MCF 10A (cell line): ENCODE results near the gene ZDHHC4. TPM values are rescaled to one million over a fixed set of nuclear protein-coding genes. Genes with fewer than 3 reads are reported as not detected.
"Not testable (repeated sequence)": the region's sequence is repeated elsewhere in the genome, so short reads cannot be mapped to it uniquely, and the experiment has no call there.

Experiments
- BruUV-seq: library from RNA; stranded (reverse); fragments of 400-500 nt; replicated peaks from 2 replicates; lab custom pipeline; 2021; lab: Mats Ljungman, UMichigan
- CTCF ChIA-PET: fragments of 300-600 bp; sonication (Branson Sonifier 250); formaldehyde crosslinking; extraction: SDS; loops from one replicate; lab custom pipeline; 2021; ENCODE audit warnings: antibody characterized with exemption, inconsistent platforms; lab: Yijun Ruan, JAX
- POLR2A ChIA-PET: fragments of 300-600, 350-650 bp; sonication (Branson Sonifier 250); formaldehyde crosslinking; extraction: SDS; loops from one replicate; lab custom pipeline; 2020; ENCODE audit warnings: antibody characterized with exemption, inconsistent platforms; lab: Yijun Ruan, JAX
- DNase-seq: peaks from one replicate; pipeline ENCODE4 v3.0.0-alpha.2; 2018; ENCODE audit not compliant: unreplicated experiment
- H3K27ac Mint-ChIP-seq: one replicate; pipeline ENCODE4 v1.8.0; 2022; ENCODE audit warnings: mild to moderate bottlenecking, low read depth, mixed read lengths; ENCODE audit not compliant: unreplicated experiment
- H3K27me3 Mint-ChIP-seq: one replicate; pipeline ENCODE4 v1.8.0; 2022; ENCODE audit warnings: mixed read lengths; ENCODE audit not compliant: insufficient read depth, unreplicated experiment
- H3K36me3 Mint-ChIP-seq: one replicate; pipeline ENCODE4 v1.8.0; 2022; ENCODE audit warnings: mild to moderate bottlenecking, moderate library complexity, mixed read lengths; ENCODE audit not compliant: insufficient read depth, unreplicated experiment
- H3K4me1 Mint-ChIP-seq: one replicate; pipeline ENCODE4 v1.8.0; 2022; ENCODE audit warnings: mixed read lengths; ENCODE audit not compliant: insufficient read depth, unreplicated experiment
- H3K4me3 Mint-ChIP-seq: one replicate; pipeline ENCODE4 v1.8.0; 2022; ENCODE audit warnings: mild to moderate bottlenecking, moderate library complexity, mixed read lengths; ENCODE audit not compliant: unreplicated experiment
- H3K9me3 Mint-ChIP-seq: one replicate; pipeline ENCODE4 v1.8.0; 2022; ENCODE audit warnings: mixed read lengths; ENCODE audit not compliant: unreplicated experiment
- CTCF ChIP-seq: fragments of 200-600 bp; IDR thresholded peaks from one replicate; pipeline ENCODE4 v1.8.0; 2022; ENCODE audit warnings: antibody characterized with exemption, mild to moderate bottlenecking; ENCODE audit not compliant: unreplicated experiment
- intact Hi-C: fragments of 100-400 bp; cut with micrococcal nuclease; formaldehyde crosslinking; loops from 2 replicates; pipeline ENCODE4 v1.14.1; 2022
- total RNA-seq: library from RNA; stranded (reverse); gene quantifications from 2 replicates; pipeline ENCODE4 v1.2.3, GENCODE V29; 2022

Gene ZDHHC4
- total RNA-seq, 1 experiment from 2014 or later = 45.6 TPM

- CTCF ChIA-PET = no interaction called here
- BruUV-seq = no TSS peak
- H3K4me3 Mint-ChIP-seq = no peak overlapping the region
- H3K27ac Mint-ChIP-seq = no peak overlapping the region
- POLR2A ChIA-PET = no interaction called here
- intact Hi-C loops = no loop called here
- DNase-seq = no peak
- peaks cover 5% of the 10 kb centered on the region for H3K36me3 Mint-ChIP-seq
- no peaks in the 10 kb centered on the region for H3K9me3 Mint-ChIP-seq
- no peaks in the 10 kb centered on the region for H3K4me1 Mint-ChIP-seq
- no peaks in the 10 kb centered on the region for H3K27me3 Mint-ChIP-seq
- TF ChIP-seq CTCF = no peak
Observed at GRCh38 chr7:6630007-6630849, 53.0 kb downstream of the ZDHHC4 start.

DNA sequence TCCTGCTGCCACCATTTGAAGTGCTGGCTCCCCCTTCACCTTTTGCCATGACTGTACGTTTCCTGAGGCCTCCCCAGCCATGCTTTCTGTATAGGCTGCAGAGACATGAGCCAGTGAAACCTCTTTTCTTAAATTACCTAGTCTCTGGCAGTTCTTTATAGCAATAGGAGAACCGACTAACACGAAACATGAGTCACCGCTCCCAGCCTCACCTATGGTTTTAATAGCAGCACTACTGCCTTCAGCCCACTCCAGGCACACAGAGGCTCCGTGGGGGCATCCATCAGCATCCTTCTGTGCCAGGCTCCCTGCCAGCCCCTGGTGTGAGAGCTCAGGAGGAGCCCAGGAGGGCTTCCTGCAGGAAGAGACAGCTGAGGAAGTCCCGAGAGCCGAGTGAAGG, 54.4 kb downstream of the ZDHHC4 start:
- Mint-ChIP-seq H3K27me3 (no peaks in the 10 kb centered on the region), H3K36me3 (peaks cover 5% of the 10 kb centered on the region), H3K4me3 (no peak overlapping the region), H3K9me3 (no peaks in the 10 kb centered on the region), H3K4me1 (no peaks in the 10 kb centered on the region), H3K27ac (no peak overlapping the region)
- intact Hi-C loops = no loop called here
- no peak for TF ChIP-seq CTCF
- ChIA-PET CTCF (no interaction called here), POLR2A (no interaction called here)
- no peak for DNase-seq
- BruUV-seq = no TSS peak

GRCh38 chr7:6634021-6634420, 56.8 kb downstream of the ZDHHC4 start:
- CTCF ChIA-PET = no interaction called here
- H3K27ac Mint-ChIP-seq = no peak overlapping the region
- BruUV-seq = no TSS peak

GRCh38 chr7:6634971-6635370, 57.7 kb downstream of the ZDHHC4 start:
- DNase-seq, BruUV-seq, H3K27me3 Mint-ChIP-seq, H3K4me3 Mint-ChIP-seq, intact Hi-C loops, H3K9me3 Mint-ChIP-seq, H3K36me3 Mint-ChIP-seq, H3K27ac Mint-ChIP-seq, POLR2A ChIA-PET: not testable (repeated sequence)
- H3K4me1 Mint-ChIP-seq = peaks cover 16% of the 10 kb centered on the region
- CTCF ChIA-PET = interaction anchor here (0.7 kb wide), 1 partner anchor 10 kb away, joined by 3 read pairs; no protein-coding TSS in a partner anchor

More at GRCh38 chr7:6634021-6634420, 56.8 kb downstream of the ZDHHC4 start:
- Mint-ChIP-seq H3K27me3 (no peaks in the 10 kb centered on the region), H3K4me3 (no peak overlapping the region), H3K36me3 (peaks cover 5% of the 10 kb centered on the region), H3K9me3 (no peaks in the 10 kb centered on the region), H3K4me1 (peaks cover 11% of the 10 kb centered on the region)
- POLR2A ChIA-PET = no interaction called here
- TF ChIP-seq CTCF = no peak
- DNase-seq = no peak
- intact Hi-C loops = no loop called here
